NT2/D1 (cell line): ENCODE results near the gene ARSI.

ENCODE experiments used
- DNase-seq: peaks from one replicate; pipeline ENCODE4 v3.0.0-alpha.2; 2011; ENCODE audit warnings: low read depth, low spot score
- H3K27me3 ChIP-seq: 2 replicates; pipeline ENCODE4 v1.6.0; 2011; ENCODE audit warnings: mild to moderate bottlenecking; ENCODE audit not compliant: insufficient read length, insufficient read depth
- H3K36me3 ChIP-seq: 2 replicates; pipeline ENCODE4 v1.6.1; 2011; ENCODE audit warnings: mild to moderate bottlenecking, low read length, mixed read lengths; ENCODE audit not compliant: insufficient read depth, insufficient read length
- H3K4me1 ChIP-seq: 2 replicates; pipeline ENCODE4 v1.5.1; 2011; ENCODE audit not compliant: insufficient read depth, insufficient read length
- H3K4me3 ChIP-seq: 2 replicates; pipeline ENCODE4 v1.5.1; 2011; ENCODE audit warnings: low read depth; ENCODE audit not compliant: insufficient read length
- H3K9ac ChIP-seq: 2 replicates; pipeline ENCODE4 v1.6.0; 2011; ENCODE audit warnings: low read depth; ENCODE audit not compliant: insufficient read length
- H3K9me3 ChIP-seq: 2 replicates; pipeline ENCODE4 v1.5.1; 2011; ENCODE audit warnings: mild to moderate bottlenecking, low read length; ENCODE audit not compliant: insufficient read depth
- SUZ12 ChIP-seq: IDR thresholded peaks from 2 replicates; pipeline ENCODE4 v1.6.1; 2011; ENCODE audit not compliant: insufficient read length, insufficient read depth; ENCODE audit errors: extremely low read depth
- YY1 ChIP-seq: IDR thresholded peaks from 2 replicates; pipeline ENCODE4 v1.6.1; 2011; ENCODE audit not compliant: insufficient read length, insufficient read depth
- ZNF274 ChIP-seq: IDR thresholded peaks from 2 replicates; pipeline ENCODE4 v1.6.1; 2011; ENCODE audit warnings: mild to moderate bottlenecking, low read depth, low read length

ARSI gene

DNA sequence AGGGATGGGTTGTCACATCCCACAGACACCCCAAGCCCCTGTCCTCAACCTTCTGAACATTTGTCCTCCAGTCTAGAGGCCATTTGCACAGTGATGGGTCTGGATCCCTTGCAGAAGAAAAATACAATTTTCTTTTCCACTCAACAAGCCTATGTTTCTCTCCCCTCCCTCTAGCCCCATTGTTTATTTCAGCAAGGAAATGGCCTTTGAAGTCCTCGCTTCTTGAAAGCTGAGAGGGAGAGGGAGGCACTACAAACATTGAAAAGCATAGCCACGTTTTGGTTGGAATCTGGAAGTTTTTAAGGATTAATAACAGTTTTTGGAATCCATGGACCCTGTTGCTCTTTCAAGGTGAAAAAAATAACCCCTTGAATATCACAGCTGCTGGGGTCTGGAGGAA lies 24.0 kb upstream of the ARSI start:
- Histone ChIP-seq H3K9ac (no peak overlapping the region), H3K27me3 (no peaks in the 10 kb centered on the region), H3K4me1 (peaks cover 8% of the 10 kb centered on the region), H3K36me3 (no peaks in the 10 kb centered on the region), H3K4me3 (no peak overlapping the region), H3K9me3 (no peaks in the 10 kb centered on the region)
- no peak for DNase-seq
- no peak for TF ChIP-seq ZNF274
- no peak for TF ChIP-seq SUZ12
- TF ChIP-seq YY1: no peak

DNA sequence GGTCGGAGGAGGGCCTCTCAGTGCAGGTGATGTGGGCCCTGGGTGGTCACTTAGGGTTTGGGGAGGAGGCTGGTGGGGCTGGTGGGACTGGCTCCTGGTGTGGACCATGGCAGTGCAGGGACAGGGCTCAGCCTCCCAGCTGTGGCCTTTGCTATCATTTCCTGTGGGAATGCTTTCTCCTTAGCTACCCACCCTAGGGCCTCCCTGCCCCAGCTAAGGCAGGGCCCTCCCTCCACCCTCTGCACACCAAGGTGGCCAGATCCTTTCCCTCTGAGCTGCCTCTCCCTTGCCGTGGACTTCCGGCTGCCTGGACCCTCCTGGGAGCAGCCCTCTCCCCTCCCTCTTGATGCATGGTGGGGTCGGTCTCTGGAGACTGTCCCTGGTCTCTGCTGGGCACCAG lies 22.7 kb upstream of the ARSI start:
- no peaks in the 10 kb centered on the region for H3K27me3 ChIP-seq
- no peak for TF ChIP-seq SUZ12
- no peak for TF ChIP-seq ZNF274
- TF ChIP-seq YY1: no peak
- no peak overlapping the region for H3K9ac ChIP-seq

DNA sequence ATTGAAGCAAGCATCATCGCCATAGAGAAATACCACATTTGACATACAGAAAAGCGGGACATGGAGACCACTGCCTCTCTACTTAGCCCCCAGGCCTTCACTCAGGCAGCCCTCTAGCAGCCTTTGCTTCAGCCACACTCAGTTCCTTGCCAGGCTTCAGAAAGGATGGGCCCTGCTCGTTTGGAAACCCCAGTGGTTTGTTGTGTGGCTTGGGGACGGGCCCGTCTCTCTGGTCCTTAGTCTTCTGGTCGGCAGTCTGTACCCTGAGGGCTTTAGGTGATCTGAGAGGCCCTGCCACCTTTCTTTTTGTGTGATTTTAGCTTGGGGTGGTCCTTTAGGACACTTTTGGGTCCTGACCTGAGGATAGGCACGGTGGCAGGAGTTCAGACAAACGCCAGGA lies 21.1 kb upstream of the ARSI start:
- no peak overlapping the region for H3K9ac ChIP-seq
- H3K36me3 ChIP-seq: no peaks in the 10 kb centered on the region
- no peak for TF ChIP-seq YY1
- TF ChIP-seq SUZ12: no peak
- no peak for TF ChIP-seq ZNF274
- H3K27me3 ChIP-seq: no peaks in the 10 kb centered on the region
- H3K9me3 ChIP-seq: no peaks in the 10 kb centered on the region
- no peak overlapping the region for H3K4me3 ChIP-seq
- DNase-seq: no peak
- peaks cover 13% of the 10 kb centered on the region for H3K4me1 ChIP-seq

More for the DNA sequence above, 22.7 kb upstream of the ARSI start:
- Histone ChIP-seq H3K4me1 (peaks cover 8% of the 10 kb centered on the region), H3K9me3 (no peaks in the 10 kb centered on the region), H3K36me3 (no peaks in the 10 kb centered on the region), H3K4me3 (no peak overlapping the region)
- DNase-seq: no peak

DNA sequence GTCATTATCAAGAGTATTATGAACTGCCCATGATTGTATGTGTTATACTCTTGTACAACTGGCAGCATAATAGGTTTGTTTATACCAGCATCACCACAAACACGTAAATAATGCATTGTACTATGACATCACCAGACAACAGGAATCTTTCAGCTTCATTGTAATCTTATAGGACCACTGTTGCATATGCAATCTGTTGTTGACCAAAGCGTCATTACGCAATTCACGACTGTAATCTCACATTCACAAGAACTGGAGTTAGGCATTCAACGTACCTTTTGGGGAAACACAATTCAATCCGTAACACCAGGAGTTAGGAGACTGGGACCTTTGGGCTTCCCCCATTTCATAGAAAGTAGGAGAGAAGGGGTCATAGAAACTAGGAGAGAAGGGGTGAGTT lies 20.4 kb upstream of the ARSI start:
- H3K9ac ChIP-seq: no peak overlapping the region
- H3K27me3 ChIP-seq: no peaks in the 10 kb centered on the region
- no peaks in the 10 kb centered on the region for H3K9me3 ChIP-seq
- H3K4me3 ChIP-seq: no peak overlapping the region
- peaks cover 17% of the 10 kb centered on the region for H3K4me1 ChIP-seq
- TF ChIP-seq SUZ12: no peak
- no peak for TF ChIP-seq ZNF274
- no peak for TF ChIP-seq YY1
- no peak for DNase-seq
- no peaks in the 10 kb centered on the region for H3K36me3 ChIP-seq

DNA sequence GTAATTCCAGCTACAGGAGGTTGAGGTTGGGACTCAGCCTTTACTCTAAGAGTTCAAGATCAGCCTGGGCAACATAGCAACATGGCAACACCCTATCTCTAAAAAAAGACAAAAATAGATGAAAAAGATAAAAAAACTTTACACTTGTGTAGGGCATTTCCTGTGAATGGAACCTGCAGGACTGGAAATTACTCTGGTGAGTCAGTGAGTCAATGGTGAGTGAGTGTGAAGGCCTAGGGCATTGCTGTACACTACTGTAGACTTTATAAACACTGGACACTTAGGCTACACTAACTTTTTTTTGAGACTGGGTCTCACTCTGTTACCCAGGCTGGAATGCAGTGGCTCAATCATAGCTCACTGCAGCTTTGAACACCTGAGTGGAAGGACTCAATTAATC lies 19.5 kb upstream of the ARSI start:
- TF ChIP-seq YY1 (no peak), ZNF274 (no peak), SUZ12 (no peak)
- H3K4me3 ChIP-seq: no peak overlapping the region
- DNase-seq: no peak

DNA sequence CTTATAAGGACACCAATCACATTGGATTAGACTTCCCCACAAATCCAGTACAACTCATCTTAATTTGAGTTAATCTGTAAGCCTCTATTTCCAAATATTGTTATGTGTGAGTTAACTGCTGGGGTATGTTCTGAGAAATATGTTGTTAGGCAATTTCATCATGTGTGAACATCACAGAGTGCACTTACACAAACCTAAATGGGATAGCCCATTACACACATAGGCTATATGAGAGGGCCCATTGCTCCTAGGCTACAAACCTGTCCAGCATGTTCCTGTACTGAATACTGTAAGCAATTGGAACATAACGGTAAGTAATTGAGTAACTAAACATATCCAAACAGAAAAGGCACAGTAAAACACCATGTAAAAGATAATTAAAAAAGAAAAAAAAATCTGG lies 19.1 kb upstream of the ARSI start:
- Histone ChIP-seq H3K9me3 (no peaks in the 10 kb centered on the region), H3K4me3 (no peak overlapping the region), H3K27me3 (no peaks in the 10 kb centered on the region), H3K9ac (no peak overlapping the region), H3K4me1 (peaks cover 15% of the 10 kb centered on the region), H3K36me3 (no peaks in the 10 kb centered on the region)
- TF ChIP-seq YY1 (no peak), SUZ12 (no peak), ZNF274 (no peak)
- no peak for DNase-seq

More for the DNA sequence above, 19.5 kb upstream of the ARSI start:
- Histone ChIP-seq H3K36me3 (no peaks in the 10 kb centered on the region), H3K27me3 (no peaks in the 10 kb centered on the region), H3K4me1 (peaks cover 16% of the 10 kb centered on the region), H3K9me3 (no peaks in the 10 kb centered on the region), H3K9ac (no peak overlapping the region)

DNA sequence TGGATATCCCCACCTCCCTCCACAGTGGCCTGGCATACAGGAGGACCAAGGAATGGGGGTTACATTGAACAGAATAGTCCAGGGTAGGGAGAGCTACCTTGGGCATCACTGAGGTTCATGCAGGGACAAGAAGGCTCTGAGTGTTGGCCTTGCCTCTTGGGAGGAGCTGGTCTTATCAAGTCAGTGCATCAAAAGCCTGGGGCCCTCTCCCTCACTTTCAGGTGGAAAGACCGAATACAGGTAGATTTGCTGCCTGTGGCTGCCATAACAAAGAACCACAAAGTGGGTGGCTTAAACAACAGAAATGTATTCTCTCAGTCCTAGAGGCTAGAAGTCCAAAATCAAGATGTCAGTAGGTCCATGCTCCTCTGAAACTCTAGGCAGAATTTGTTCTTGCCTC lies 18.5 kb upstream of the ARSI start:
- Histone ChIP-seq H3K9me3 (no peaks in the 10 kb centered on the region), H3K36me3 (no peaks in the 10 kb centered on the region), H3K4me3 (no peak overlapping the region), H3K9ac (no peak overlapping the region), H3K27me3 (no peaks in the 10 kb centered on the region), H3K4me1 (peaks cover 12% of the 10 kb centered on the region)
- TF ChIP-seq SUZ12 (no peak), YY1 (no peak), ZNF274 (no peak)
- DNase-seq: no peak

DNA sequence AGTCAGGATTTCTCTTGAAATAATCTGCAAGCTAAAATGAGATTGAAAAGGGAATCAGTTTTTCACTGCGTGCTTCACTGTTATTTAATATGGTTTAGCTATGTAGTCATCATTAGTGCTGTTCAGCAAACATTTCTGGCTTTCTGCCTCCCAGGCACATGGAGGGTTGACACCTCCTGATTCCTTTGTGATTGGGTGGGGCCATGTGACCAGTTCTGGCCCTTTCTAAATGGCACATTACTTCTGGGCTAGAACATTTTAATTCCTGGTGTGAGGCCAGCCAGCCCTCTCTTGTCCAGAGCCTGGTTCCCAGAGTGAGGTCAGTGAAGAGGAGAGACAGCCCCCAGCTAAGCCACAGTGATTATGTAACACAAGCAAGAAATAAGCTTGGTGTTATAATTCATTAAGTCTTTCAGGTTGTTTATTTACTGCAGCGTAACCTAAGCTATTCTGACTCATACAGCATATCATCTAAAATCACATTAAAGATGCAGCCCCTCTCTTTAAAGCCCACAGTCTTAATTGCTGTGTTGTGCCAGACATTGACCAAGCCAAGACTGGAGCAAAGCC lies 17.4 kb upstream of the ARSI start:
- Histone ChIP-seq H3K9me3 (no peaks in the 10 kb centered on the region), H3K4me1 (peaks cover 12% of the 10 kb centered on the region), H3K9ac (no peak overlapping the region), H3K27me3 (no peaks in the 10 kb centered on the region), H3K36me3 (no peaks in the 10 kb centered on the region), H3K4me3 (no peak overlapping the region)
- DNase-seq: no peak
- TF ChIP-seq YY1 (no peak), SUZ12 (no peak), ZNF274 (no peak)
